VCaP (cell line): Measurements from ENCODE around the gene RSAD1.

Source experiments
- H3K27ac ChIP-seq: fragments of 450-650 bp; 2 replicates; pipeline ENCODE4 v1.5.1; 2017
- CTCF ChIP-seq: fragments of 450-650 bp; conservative IDR thresholded peaks from 2 replicates; pipeline ENCODE4 v1.5.1; 2017; ENCODE audit warnings: mild to moderate bottlenecking, moderate library complexity

RSAD1 gene

GRCh38 chr17:50459756-50460155 is 18.9 kb upstream of the RSAD1 start:
- no peak overlapping the region for H3K27ac ChIP-seq
- no peak for TF ChIP-seq CTCF

GRCh38 chr17:50460831-50461526 is 17.7 kb upstream of the RSAD1 start:
- H3K27ac ChIP-seq: no peak overlapping the region
- TF ChIP-seq CTCF: no peak

- TF ChIP-seq CTCF: no peak
- no peak overlapping the region for H3K27ac ChIP-seq
Measured at GRCh38 chr17:50461550-50462132, 17.0 kb upstream of the RSAD1 start.

- H3K27ac ChIP-seq: no peak overlapping the region
- TF ChIP-seq CTCF: no peak
Measured at GRCh38 chr17:50462446-50462845, 16.2 kb upstream of the RSAD1 start.

GRCh38 chr17:50464121-50464520 is 14.5 kb upstream of the RSAD1 start:
- no peak overlapping the region for H3K27ac ChIP-seq

GRCh38 chr17:50464736-50465135 is 13.9 kb upstream of the RSAD1 start:
- no peak overlapping the region for H3K27ac ChIP-seq
- no peak for TF ChIP-seq CTCF

More at GRCh38 chr17:50464121-50464520, 14.5 kb upstream of the RSAD1 start:
- no peak for TF ChIP-seq CTCF

- TF ChIP-seq CTCF: no peak
Measured at GRCh38 chr17:50465171-50465570, 13.5 kb upstream of the RSAD1 start.

More at GRCh38 chr17:50465171-50465570, 13.5 kb upstream of the RSAD1 start:
- H3K27ac ChIP-seq: no peak overlapping the region
